ENCODE data around the gene CORO1C. TPM values are rescaled to one million over a fixed set of nuclear protein-coding genes. Genes with fewer than 3 reads are reported as not detected.

The CORO1C gene
- total RNA-seq, 4 donors from 2014 or later: 68.1 to 153 (median 128) TPM

- no peaks in the 10 kb centered on the region for H3K27me3 ChIP-seq
- intact Hi-C loops (cut with DNase I; ENCODE audit: low total_unique reads) (no loop called here), in situ Hi-C loops (cut with MboI; ENCODE audit: low pct_ligation_motif_present in 1 of 4, low pct_unique_long_range_greater_than_20kb in 1 of 4, low sequenced_read_pairs in 3 of 4) (no loop called here)
- no peak overlapping the region for H3K27ac ChIP-seq
- H3K9me3 ChIP-seq: no peaks in the 10 kb centered on the region
- TF ChIP-seq CTCF (IDR thresholded peaks at IDR 0.05): no peak
- no peak for TF ChIP-seq POLR2A (IDR thresholded peaks at IDR 0.05)
- TF ChIP-seq POLR2AphosphoS5 (IDR thresholded peaks at IDR 0.05): no peak
- TF ChIP-seq EP300 (IDR thresholded peaks at IDR 0.05; ENCODE audit: low read depth): no peak
- no peak overlapping the region for H3K4me3 ChIP-seq
- H3K36me3 ChIP-seq: no peaks in the 10 kb centered on the region
- no peak for DNase-seq
- 81% methylated on average over 9 of the region's 9 CpGs; no CpG with 5 or more reads in 1 of the 2 donors for WGBS, 2 donors (ENCODE audit: low coverage in 1 of 2)
- H3K4me1 ChIP-seq: no peaks in the 10 kb centered on the region
These were observed 124.8 kb downstream of the CORO1C start for GRCh38 chr12:108606492-108606891.

- no peaks in the 10 kb centered on the region for H3K4me1 ChIP-seq
- TF ChIP-seq CTCF (IDR thresholded peaks at IDR 0.05) (no peak), POLR2A (IDR thresholded peaks at IDR 0.05) (no peak), POLR2AphosphoS5 (IDR thresholded peaks at IDR 0.05) (no peak), EP300 (IDR thresholded peaks at IDR 0.05; ENCODE audit: low read depth) (no peak)
- H3K36me3 ChIP-seq: no peaks in the 10 kb centered on the region
- WGBS, 2 donors (ENCODE audit: low coverage in 1 of 2): 86 to 88% methylated on average over 4 of the region's 4 CpGs
- in situ Hi-C loops (cut with MboI; ENCODE audit: low pct_ligation_motif_present in 1 of 4, low pct_unique_long_range_greater_than_20kb in 1 of 4, low sequenced_read_pairs in 3 of 4) (no loop called here), intact Hi-C loops (cut with DNase I; ENCODE audit: low total_unique reads) (no loop called here)
- no peak overlapping the region for H3K27ac ChIP-seq
- DNase-seq: no peak
- no peaks in the 10 kb centered on the region for H3K27me3 ChIP-seq
- H3K9me3 ChIP-seq: no peaks in the 10 kb centered on the region
- no peak overlapping the region for H3K4me3 ChIP-seq
These were observed 125.5 kb downstream of the CORO1C start for GRCh38 chr12:108605690-108606406.

- no peak overlapping the region for H3K4me3 ChIP-seq
- 68 to 73% methylated on average over 3 of the region's 3 CpGs for WGBS, 2 donors (ENCODE audit: low coverage in 1 of 2)
These were observed 126.2 kb downstream of the CORO1C start for GRCh38 chr12:108605000-108605689.

More at GRCh38 chr12:108605000-108605689, 126.2 kb downstream of the CORO1C start:
- no peaks in the 10 kb centered on the region for H3K4me1 ChIP-seq
- H3K9me3 ChIP-seq: no peaks in the 10 kb centered on the region
- H3K27ac ChIP-seq: no peak overlapping the region
- in situ Hi-C loops (cut with MboI; ENCODE audit: low pct_ligation_motif_present in 1 of 4, low pct_unique_long_range_greater_than_20kb in 1 of 4, low sequenced_read_pairs in 3 of 4): no loop called here
- TF ChIP-seq POLR2AphosphoS5 (IDR thresholded peaks at IDR 0.05): no peak
- no peak for TF ChIP-seq POLR2A (IDR thresholded peaks at IDR 0.05)
- no peak for TF ChIP-seq CTCF (IDR thresholded peaks at IDR 0.05)
- TF ChIP-seq EP300 (IDR thresholded peaks at IDR 0.05; ENCODE audit: low read depth): no peak
- H3K36me3 ChIP-seq: no peaks in the 10 kb centered on the region
- intact Hi-C loops (cut with DNase I; ENCODE audit: low total_unique reads): no loop called here
- no peak for DNase-seq
- no peaks in the 10 kb centered on the region for H3K27me3 ChIP-seq

Measured in transverse colon (tissue), 4 donors.